Neural crest cell (in vitro differentiated cells): ENCODE data around the gene ACAD11. TPM values are rescaled to one million over a fixed set of nuclear protein-coding genes. Genes with fewer than 3 reads are reported as not detected.

Experiments used
- DNase-seq: peaks from one replicate; pipeline ENCODE4 v3.0.0; 2021; ENCODE audit warnings: low read depth, mixed read lengths, low spot score
- H3K27ac Mint-ChIP-seq: one replicate; pipeline ENCODE4 v1.8.0; 2021; ENCODE audit warnings: mild to moderate bottlenecking, mixed read lengths; ENCODE audit not compliant: unreplicated experiment
- H3K27me3 Mint-ChIP-seq: 2 replicates; pipeline ENCODE4 v1.8.0; 2021; ENCODE audit warnings: low read depth, mild to moderate bottlenecking, mixed read lengths
- H3K36me3 Mint-ChIP-seq: 2 replicates; pipeline ENCODE4 v1.8.0; 2021; ENCODE audit warnings: low read depth, mild to moderate bottlenecking, mixed read lengths
- H3K4me1 Mint-ChIP-seq: 2 replicates; pipeline ENCODE4 v1.8.0; 2021; ENCODE audit warnings: mixed read lengths
- H3K4me3 Mint-ChIP-seq: one replicate; pipeline ENCODE4 v1.8.0; 2021; ENCODE audit warnings: mild to moderate bottlenecking, mixed read lengths
- H3K9me3 Mint-ChIP-seq: 2 replicates; pipeline ENCODE4 v1.8.0; 2021; ENCODE audit warnings: mixed read lengths
- total RNA-seq: library from RNA; stranded (reverse); gene quantifications from 2 replicates; pipeline ENCODE4 v1.2.1, GENCODE V29; 2021
- TF ChIP-seq, protein P1 (sequence below): fragments of 200-600 bp; sonication (generic); conservative IDR thresholded peaks from 2 replicates; pipeline ENCODE4 v1.5.0; 2021; ENCODE audit warnings: antibody characterized with exemption, mild to moderate bottlenecking

The ACAD11 gene
- total RNA-seq, 1 donor from 2014 or later, result 16.7 TPM

GRCh38 chr3:132573797-132574211 is 85.8 kb downstream of the ACAD11 start:
- H3K27ac Mint-ChIP-seq, result no peak overlapping the region
- DNase-seq, result no peak
- TF ChIP-seq, protein P1, sequence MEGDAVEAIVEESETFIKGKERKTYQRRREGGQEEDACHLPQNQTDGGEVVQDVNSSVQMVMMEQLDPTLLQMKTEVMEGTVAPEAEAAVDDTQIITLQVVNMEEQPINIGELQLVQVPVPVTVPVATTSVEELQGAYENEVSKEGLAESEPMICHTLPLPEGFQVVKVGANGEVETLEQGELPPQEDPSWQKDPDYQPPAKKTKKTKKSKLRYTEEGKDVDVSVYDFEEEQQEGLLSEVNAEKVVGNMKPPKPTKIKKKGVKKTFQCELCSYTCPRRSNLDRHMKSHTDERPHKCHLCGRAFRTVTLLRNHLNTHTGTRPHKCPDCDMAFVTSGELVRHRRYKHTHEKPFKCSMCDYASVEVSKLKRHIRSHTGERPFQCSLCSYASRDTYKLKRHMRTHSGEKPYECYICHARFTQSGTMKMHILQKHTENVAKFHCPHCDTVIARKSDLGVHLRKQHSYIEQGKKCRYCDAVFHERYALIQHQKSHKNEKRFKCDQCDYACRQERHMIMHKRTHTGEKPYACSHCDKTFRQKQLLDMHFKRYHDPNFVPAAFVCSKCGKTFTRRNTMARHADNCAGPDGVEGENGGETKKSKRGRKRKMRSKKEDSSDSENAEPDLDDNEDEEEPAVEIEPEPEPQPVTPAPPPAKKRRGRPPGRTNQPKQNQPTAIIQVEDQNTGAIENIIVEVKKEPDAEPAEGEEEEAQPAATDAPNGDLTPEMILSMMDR, result no peak
- no peaks in the 10 kb centered on the region for H3K4me1 Mint-ChIP-seq
- no peaks in the 10 kb centered on the region for H3K27me3 Mint-ChIP-seq
- H3K36me3 Mint-ChIP-seq, result peaks cover 15% of the 10 kb centered on the region
- peaks cover 7% of the 10 kb centered on the region for H3K9me3 Mint-ChIP-seq
- H3K4me3 Mint-ChIP-seq, result no peak overlapping the region

- no peaks in the 10 kb centered on the region for H3K27me3 Mint-ChIP-seq
Observed at GRCh38 chr3:132570016-132570415, 89.6 kb downstream of the ACAD11 start.

GRCh38 chr3:132569580-132569979 is 90.0 kb downstream of the ACAD11 start:
- no peak overlapping the region for H3K27ac Mint-ChIP-seq
- no peak for DNase-seq
- no peaks in the 10 kb centered on the region for H3K4me1 Mint-ChIP-seq
- H3K36me3 Mint-ChIP-seq, result peaks cover 15% of the 10 kb centered on the region
- TF ChIP-seq, protein P1, result no peak
- no peak overlapping the region for H3K4me3 Mint-ChIP-seq
- peaks cover 7% of the 10 kb centered on the region for H3K9me3 Mint-ChIP-seq
- H3K27me3 Mint-ChIP-seq, result no peaks in the 10 kb centered on the region

More at GRCh38 chr3:132570016-132570415, 89.6 kb downstream of the ACAD11 start:
- Mint-ChIP-seq H3K27ac (no peak overlapping the region), H3K9me3 (peaks cover 7% of the 10 kb centered on the region), H3K36me3 (peaks cover 15% of the 10 kb centered on the region), H3K4me1 (no peaks in the 10 kb centered on the region), H3K4me3 (no peak overlapping the region)
- TF ChIP-seq, protein P1, result no peak
- DNase-seq, result no peak

DNA sequence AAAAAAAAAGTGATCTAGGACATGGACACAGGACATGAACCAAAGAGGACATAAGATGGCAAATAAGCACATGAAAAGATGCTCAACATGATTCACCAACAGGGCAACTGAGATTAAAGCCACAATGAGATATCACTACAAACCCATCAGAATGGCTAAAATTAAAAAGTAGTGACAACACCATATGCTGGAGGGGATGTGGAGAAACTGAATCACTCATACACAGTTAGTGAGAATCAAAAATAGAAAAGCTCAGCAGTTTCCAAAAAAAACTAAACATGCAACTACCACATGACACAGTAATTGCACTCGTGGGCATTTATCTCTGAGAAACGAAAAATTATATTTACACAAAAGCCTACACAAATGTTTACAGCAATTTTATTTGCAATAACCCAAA is 90.5 kb downstream of the ACAD11 start:
- DNase-seq, result no peak
- Mint-ChIP-seq H3K36me3 (peaks cover 15% of the 10 kb centered on the region), H3K27ac (no peak overlapping the region), H3K27me3 (no peaks in the 10 kb centered on the region), H3K9me3 (peaks cover 7% of the 10 kb centered on the region), H3K4me3 (no peak overlapping the region), H3K4me1 (no peaks in the 10 kb centered on the region)
- TF ChIP-seq, protein P1, result no peak

- Mint-ChIP-seq H3K4me1 (no peaks in the 10 kb centered on the region), H3K4me3 (no peak overlapping the region)
- TF ChIP-seq, protein P1, result no peak
Observed at GRCh38 chr3:132568422-132568821, 91.2 kb downstream of the ACAD11 start.

DNA sequence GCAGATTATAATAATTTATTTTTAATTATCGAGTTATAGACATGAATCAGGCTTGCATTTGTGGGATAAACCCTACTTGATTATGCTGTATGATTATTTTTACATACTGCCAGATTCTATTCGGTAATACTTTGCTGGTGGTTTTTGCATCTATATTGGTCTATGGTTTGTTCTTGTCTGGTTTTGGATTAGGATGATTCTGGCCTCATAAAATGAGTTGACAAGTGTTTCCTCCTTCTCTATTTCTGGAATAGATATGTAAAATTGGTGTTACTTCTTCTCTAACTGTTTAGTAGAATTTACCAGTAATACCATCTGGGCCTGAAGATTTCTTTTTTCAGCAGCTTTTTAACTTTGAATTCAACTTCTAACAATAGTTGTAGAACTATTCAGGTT is 95.5 kb downstream of the ACAD11 start:
- no peaks in the 10 kb centered on the region for H3K4me1 Mint-ChIP-seq
- no peaks in the 10 kb centered on the region for H3K27me3 Mint-ChIP-seq
- TF ChIP-seq, protein P1, result no peak
- no peak for DNase-seq
- no peak overlapping the region for H3K27ac Mint-ChIP-seq
- no peaks in the 10 kb centered on the region for H3K9me3 Mint-ChIP-seq
- peaks cover 11% of the 10 kb centered on the region for H3K36me3 Mint-ChIP-seq
- H3K4me3 Mint-ChIP-seq, result no peak overlapping the region

More at GRCh38 chr3:132568422-132568821, 91.2 kb downstream of the ACAD11 start:
- H3K27me3 Mint-ChIP-seq, result no peaks in the 10 kb centered on the region
- peaks cover 7% of the 10 kb centered on the region for H3K9me3 Mint-ChIP-seq
- no peak overlapping the region for H3K27ac Mint-ChIP-seq
- H3K36me3 Mint-ChIP-seq, result peaks cover 15% of the 10 kb centered on the region
- no peak for DNase-seq
